Coronary artery (tissue), 2 donors: ENCODE measurements around the gene BMERB1.

ENCODE experiments used
- DNase-seq: peaks from one replicate; pipeline ENCODE4 v3.0.0-alpha.2; 2017; ENCODE audit warnings: low spot score
- H3K27ac ChIP-seq, 2 donors: fragments of 200-600 bp; sonication (generic); one replicate each; pipeline ENCODE4 v1.5.1; 2016 to 2019
- H3K4me3 ChIP-seq: fragments of 200-600 bp; sonication (generic); 2 replicates; pipeline ENCODE4 v1.5.1; 2016; ENCODE audit warnings: mild to moderate bottlenecking, moderate library complexity
- TF ChIP-seq, protein P1 (sequence below): fragments of 200-600 bp; sonication (generic); IDR thresholded peaks from one replicate; pipeline ENCODE4 v1.5.1; 2019; ENCODE audit warnings: antibody characterized with exemption

The BMERB1 gene

DNA sequence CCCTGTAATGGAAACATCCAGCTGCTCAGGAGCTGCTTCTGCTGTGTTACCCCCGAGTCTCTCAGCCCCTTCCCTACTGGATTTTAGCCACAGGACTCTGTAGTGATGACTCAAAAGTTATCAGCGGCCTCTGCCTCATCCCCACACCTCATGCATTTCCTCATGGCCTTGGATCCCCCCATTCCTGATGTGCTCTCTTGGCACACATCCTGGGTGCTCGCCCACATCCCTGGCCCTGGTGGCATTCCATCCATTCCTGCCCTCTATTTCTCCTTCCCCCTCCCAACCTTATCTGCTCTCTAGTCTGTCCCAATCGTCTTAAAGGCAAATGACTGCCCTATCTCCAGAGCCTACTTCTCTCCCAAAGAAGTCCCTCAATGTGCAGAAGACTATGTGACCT is 184.0 kb downstream of the BMERB1 start:
- no peak overlapping the region for H3K27ac ChIP-seq
- TF ChIP-seq, protein P1, sequence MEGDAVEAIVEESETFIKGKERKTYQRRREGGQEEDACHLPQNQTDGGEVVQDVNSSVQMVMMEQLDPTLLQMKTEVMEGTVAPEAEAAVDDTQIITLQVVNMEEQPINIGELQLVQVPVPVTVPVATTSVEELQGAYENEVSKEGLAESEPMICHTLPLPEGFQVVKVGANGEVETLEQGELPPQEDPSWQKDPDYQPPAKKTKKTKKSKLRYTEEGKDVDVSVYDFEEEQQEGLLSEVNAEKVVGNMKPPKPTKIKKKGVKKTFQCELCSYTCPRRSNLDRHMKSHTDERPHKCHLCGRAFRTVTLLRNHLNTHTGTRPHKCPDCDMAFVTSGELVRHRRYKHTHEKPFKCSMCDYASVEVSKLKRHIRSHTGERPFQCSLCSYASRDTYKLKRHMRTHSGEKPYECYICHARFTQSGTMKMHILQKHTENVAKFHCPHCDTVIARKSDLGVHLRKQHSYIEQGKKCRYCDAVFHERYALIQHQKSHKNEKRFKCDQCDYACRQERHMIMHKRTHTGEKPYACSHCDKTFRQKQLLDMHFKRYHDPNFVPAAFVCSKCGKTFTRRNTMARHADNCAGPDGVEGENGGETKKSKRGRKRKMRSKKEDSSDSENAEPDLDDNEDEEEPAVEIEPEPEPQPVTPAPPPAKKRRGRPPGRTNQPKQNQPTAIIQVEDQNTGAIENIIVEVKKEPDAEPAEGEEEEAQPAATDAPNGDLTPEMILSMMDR: no peak
- no peak overlapping the region for H3K4me3 ChIP-seq

DNA sequence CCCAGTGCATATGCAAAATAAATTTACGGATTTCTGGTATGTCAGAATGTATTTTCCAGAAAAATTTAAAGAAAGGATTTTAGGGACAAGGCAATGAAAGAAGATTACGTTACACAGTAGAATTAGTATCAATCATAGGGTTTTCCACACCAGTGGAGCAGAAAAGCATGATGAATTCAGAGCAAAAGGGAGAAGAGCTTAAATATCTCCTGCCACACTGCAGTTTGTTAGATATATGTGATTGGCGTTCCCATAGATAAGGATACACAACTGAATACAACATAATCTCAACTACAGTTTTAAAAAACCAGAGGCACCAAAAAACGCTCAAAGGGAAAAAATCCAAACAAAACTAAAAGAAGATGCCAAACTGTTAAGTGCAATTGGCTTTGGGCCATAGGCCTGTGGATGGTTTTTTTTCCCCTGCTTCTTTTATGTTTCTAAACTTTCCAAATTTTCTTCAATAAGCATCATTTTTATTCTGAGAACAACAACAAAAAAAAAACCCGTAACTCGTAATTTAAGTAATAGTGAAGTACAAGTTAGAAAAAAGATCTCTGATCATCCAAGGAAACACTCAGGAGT is 186.3 kb downstream of the BMERB1 start:
- no peak for DNase-seq
- Histone ChIP-seq H3K27ac (no peak overlapping the region), H3K4me3 (no peak overlapping the region)
- TF ChIP-seq, protein P1: no peak

More for the DNA sequence above, 184.0 kb downstream of the BMERB1 start:
- DNase-seq: no peak

DNA sequence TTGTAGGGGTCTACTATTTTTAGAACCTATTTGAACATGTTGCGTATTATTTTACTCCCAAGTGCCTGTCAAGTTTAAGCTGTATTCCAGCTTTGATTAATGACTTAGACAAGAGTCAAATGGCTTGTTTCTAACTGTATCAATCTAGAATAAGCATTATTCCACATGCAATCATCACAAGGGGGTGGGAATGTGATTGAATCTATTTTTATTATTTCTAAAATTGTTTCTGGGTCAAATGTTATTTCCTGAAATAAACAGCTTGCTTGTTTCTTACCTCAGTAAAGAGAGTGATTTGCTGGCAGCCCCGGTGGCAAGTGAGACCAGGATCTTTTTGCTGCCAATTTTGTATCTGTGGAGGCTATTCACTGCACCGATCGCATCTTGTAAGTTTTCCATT is 187.1 kb downstream of the BMERB1 start:
- Histone ChIP-seq H3K4me3 (no peak overlapping the region), H3K27ac (no peak overlapping the region)
- no peak for DNase-seq
- TF ChIP-seq, protein P1: no peak

DNA sequence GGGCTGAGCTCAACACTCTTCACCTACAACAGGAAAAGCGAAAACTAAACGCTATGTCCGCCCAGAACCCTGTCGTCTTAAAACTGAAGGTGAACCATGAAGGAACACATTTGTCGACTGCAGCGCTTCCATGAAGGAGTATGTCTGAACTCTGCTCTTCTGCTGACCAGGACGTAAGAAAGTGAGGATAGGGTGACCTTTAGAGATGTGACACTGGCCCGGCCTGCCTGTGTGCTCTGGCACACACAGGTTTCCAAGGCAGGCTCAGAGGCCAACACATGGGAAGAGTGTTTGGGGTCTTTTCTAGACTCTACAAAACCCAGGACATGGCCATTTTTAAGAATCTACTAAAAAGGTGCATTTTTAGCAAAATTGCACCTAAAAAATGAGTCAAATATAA is 187.5 kb downstream of the BMERB1 start:
- no peak for DNase-seq
- Histone ChIP-seq H3K27ac (no peak overlapping the region), H3K4me3 (no peak overlapping the region)
- TF ChIP-seq, protein P1: no peak

DNA sequence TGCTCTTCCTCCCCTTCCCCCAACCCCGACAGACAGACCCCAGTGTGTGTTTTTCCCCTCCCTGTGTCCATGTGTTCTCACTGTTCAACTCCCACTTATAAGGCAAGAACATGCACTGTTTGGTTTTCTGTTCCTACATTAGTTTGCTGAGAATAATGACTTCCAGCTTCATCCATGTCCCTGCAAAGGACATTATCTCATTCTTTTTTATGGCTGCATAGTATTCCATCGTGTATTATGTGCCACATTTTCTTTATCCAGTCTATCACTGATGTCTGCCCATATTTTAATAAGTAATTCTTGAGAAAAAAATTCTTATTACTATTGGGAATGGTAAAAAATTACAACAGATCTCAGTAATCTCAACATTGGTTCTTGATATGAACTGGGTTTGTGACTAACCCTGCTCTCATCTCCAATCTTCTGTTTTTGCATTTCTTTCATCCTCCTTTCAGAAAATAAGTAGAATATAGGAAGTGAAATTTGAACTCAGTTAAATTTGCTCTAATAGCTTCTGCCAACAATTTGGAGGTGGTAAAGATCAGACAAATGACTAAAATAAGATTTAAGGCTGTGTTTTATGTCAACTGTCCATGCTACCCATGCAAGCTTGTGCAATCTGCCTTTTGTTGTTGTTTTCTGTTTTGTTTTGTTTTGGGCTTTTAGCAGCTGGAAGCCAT is 197.5 kb downstream of the BMERB1 start:
- Histone ChIP-seq H3K27ac (no peak overlapping the region), H3K4me3 (no peak overlapping the region)
- TF ChIP-seq, protein P1: no peak
- DNase-seq: no peak

DNA sequence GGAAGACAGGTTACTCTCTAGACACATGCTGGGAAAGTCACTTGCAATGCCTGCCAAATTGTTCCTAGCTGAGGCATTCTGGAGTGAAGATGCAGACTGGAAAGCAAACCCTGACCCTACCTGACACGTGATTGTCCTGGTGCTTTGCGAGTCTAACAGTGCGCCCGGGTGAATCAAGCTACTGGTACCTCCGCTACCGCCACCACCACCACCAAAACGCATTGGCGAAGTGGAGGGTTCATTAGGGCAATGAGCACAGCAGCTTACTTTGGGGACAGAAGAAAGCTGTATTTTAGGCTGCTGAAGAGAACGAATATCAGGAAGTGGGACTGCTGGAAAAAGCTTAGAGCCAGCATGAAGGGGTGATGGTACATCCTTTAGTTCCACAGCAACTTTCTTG is 201.5 kb downstream of the BMERB1 start:
- DNase-seq: no peak
- no peak overlapping the region for H3K4me3 ChIP-seq
- TF ChIP-seq, protein P1: no peak
- H3K27ac ChIP-seq: no peak overlapping the region

DNA sequence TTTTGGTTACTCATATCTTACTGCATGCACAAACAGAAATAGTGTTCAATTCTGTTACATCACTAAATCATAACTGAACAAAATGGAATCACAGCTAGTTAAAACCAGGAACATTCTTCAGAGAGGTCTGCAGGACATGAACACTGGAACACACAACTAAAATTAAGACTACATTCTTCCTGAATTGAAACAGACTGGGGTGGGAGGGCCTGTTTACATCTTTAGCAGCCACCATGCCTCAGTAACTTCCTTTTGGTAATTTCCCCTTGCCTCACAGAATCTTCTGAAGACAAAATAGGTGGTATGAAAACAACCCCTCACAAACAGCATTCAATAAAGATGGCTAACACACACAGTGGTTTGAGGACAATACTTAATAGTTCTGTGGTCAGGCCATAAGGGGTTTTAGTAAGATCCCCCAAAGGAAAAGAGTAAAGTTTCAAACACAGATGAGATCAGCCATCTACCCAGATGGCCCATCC is 202.0 kb downstream of the BMERB1 start:
- Histone ChIP-seq H3K4me3 (no peak overlapping the region), H3K27ac (no peak overlapping the region)
- DNase-seq: no peak
- TF ChIP-seq, protein P1: no peak
